GF-D8 (cell line): Measurements from ENCODE around the gene SOX10.

ENCODE experiments used
- DNase-seq: peaks from one replicate; lab custom pipeline; 2025; lab: John Stamatoyannopoulos, UW

The SOX10 gene

DNA sequence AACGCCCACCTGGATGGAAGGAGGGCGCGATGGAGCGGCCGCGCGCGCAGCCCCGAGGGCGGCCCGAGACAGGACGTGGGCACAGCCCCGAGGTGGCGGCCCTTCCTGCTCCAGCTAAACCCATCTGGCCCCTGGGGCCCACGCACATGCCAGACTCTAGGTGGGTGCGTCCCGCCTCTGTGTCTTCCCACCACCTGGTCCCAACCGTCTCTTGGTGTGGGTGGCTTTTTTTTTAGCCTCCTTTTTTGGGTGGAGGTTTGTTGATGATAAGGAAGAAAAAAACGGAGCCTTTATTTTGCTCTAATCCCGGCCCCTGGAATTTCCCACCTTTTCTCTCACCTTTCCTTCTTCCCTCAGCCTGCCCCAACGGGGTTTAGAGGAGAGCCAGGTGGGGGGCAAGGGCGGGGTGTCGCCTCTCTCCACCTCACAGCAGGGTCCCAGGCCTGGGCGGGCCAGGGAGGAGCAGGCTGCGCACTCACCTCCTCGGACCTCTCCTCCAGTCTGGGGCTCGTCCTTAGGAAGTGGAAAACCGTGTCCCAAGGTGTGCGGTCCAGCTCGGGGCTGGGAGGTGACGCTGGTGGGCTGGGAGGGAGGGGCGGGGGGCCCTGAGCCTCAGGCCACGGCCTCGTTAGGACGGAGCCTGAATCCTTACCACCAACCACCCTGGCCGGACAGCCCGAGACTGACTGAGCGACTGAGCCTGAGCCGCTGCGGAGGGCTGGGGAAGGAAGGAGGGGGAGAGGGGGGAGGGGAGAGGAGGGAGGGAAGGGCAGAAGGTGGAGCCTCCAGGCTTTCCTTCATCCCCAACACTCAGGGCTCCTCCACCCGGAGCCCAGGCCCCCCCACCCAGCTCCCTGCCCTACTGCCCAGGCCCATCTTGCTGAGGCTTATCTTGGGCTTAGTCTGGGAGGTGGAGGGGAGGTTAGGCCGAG is at the start of gene SOX10:
Gene SOX10, minus strand, starts transcription at position 696 of the 932 bp plus-strand sequence. CDS start 771 bp downstream, outside the sequence.
- no peak for DNase-seq

DNA sequence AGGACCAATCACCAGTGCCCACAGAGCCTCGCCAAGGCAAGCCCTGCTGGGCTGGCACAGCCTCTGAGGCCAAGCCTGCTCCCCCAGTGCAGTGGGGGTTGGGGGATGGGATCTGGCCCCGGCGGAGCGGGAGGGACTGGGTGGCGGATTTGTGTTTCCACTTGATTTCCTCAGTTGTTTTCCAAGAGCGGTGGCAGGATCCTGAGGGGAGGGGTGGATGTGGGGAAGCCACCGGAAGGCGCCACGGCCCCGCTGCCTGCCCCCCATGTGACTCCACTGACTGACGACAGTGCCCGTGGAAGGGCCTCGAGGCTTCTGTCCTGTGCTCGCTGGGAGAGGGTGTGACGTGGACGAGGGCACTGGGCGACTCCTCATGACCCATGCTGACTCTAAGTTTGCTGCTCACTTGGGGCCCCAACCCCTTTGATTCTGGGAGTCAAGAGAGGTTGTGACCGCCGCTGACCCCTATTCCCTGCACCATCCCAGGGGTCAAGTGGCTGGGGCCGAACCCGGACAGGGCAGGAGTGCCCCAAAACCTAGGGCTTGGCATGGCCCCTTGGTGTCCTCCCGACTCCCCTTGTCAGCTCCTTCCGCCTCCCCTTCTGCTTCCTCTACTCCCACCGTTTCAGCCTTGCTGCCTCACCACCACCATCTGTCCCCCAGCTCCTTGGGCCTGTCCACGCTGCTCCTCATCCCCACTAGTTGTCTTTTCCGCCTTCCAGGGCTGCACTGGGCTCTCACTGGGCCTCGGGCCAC is 49.3 kb upstream of the SOX10 start:
- DNase-seq = no peak

DNA sequence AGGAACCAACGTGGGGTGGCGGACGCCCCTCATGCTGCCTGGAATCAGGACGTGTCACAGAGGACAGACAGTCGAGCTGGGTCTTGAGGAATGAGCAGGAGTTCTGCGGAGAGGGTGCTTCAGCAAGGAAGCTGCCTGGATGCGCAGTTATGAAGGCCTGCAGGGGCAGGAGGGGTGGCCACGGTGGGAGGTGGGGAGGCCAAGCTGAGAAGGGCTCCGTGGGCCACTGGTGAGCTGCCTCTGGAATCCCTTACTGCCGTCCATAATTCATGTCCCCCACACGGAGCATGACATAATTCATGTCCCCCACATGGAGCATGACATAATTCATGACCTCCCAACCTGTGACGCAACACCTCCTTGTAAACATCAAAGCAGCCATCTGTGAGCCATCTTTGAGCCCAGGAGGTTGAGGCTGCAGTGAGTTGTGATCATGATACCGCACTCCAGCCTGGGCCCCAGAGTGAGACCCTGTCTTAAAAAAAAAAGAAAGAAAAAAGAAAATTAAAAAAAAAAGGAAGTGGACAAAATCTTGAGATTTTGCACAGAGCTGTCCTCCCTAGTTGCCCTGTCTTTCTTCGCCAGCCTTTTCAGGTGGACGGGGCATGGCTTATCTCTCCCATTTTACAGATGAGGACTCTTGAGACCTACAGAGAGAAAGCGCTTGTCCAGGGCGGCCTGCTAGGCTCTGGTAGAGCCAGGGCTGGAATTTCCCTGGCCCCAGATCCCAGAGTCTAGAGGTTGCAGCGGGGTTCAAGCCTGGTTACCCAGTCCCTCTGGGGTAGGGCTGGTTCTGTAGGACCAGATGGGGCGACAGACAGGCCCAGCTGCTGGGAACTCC is 48.5 kb upstream of the SOX10 start:
- DNase-seq = no peak

DNA sequence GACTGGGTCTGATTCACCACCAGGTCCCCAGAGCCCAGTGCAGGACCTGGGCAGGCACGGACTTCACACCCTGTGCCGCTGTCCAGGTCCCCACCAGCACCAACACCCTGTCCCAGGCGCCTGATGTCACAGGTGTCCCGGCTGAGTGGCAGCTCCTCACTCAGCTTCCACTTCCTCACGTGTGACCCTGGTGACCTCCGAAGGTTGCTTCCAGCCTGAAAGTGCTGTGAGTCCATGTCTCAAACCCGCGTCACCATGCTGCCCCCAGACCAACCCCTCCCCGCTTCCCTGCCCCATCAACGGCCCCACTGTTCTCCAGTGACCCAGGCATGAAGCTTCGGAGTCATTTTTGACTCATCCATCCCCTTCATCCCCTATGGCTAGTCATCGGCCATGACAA is 47.1 kb upstream of the SOX10 start:
- DNase-seq = no peak

DNA sequence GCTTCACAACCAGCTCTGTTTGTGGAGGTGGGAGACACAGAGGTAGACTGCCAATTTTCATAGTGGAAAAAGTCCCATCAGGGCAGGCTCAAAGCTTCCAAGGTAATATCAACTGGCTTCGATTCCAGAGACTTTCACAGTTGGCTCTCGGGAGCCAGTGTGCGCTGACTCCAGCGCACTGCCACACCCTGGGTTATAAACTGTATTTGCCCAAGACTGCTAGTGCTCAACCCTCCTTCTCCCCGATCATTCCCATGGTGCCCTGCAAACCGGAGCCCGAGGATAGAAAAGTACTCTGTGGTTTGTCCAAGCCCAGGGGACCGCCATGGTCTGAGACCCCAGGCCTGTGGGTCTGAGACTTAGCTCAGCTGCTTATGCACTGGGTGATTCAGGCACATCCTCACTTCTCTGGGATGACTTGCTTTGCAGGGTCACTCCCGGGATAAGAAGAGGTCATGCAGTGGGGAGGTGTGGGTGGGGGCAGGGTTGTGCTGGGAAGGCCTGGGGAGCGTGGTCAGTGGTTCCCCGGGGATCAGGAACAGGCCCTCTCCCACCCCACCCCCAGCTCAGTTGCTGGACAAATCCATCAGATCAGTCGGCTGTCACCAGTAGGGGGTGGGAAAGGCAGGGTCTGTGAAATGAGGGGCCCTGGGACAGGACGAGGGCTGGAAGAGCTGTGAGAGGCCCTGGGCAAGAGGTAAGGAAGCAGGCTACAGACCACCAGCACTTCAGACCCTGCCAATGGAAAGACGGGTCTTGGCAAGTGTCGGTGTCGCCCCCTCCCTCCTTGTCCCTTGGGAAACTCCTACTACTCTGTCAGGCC is 46.2 kb upstream of the SOX10 start:
- no peak for DNase-seq

DNA sequence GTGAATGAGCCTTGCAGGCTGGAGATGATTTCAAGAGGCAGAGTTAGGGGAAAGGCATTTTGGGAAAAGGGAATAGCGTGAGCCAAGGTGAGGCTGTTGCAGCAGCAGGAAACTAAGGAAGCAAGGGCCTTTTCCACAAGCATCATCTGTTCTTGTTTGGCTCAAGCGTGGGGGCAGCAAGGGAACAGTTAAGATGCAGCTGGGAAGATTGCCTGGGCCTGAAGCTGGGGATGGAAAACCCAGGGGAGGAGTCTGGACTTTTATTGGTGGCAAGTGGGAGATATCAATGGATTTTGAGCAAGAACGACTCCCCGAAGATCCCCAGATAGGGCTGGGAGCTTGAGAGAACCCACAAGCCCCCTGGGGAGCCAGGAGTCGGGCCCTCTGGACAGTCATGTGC is 45.5 kb upstream of the SOX10 start:
- no peak for DNase-seq

DNA sequence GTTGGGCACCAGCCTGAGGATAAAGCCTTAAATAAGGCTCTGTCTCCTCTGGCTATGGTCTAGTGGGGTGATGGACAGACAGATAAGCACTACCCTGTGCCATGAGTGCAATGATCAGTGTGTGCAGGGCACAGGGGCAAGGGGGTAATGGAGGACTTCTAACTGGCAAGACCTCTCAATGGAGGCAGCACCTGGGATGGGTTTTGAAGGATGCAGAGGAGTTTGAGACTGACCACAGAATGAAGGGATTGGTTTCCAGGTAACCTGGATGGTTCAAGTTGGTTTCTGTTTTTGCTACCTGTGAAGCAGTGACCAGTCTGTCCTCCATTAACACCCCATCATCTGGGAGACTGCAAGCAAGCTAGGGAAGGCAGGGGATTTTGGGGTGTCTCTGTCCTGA is 45.0 kb upstream of the SOX10 start:
- no peak for DNase-seq

DNA sequence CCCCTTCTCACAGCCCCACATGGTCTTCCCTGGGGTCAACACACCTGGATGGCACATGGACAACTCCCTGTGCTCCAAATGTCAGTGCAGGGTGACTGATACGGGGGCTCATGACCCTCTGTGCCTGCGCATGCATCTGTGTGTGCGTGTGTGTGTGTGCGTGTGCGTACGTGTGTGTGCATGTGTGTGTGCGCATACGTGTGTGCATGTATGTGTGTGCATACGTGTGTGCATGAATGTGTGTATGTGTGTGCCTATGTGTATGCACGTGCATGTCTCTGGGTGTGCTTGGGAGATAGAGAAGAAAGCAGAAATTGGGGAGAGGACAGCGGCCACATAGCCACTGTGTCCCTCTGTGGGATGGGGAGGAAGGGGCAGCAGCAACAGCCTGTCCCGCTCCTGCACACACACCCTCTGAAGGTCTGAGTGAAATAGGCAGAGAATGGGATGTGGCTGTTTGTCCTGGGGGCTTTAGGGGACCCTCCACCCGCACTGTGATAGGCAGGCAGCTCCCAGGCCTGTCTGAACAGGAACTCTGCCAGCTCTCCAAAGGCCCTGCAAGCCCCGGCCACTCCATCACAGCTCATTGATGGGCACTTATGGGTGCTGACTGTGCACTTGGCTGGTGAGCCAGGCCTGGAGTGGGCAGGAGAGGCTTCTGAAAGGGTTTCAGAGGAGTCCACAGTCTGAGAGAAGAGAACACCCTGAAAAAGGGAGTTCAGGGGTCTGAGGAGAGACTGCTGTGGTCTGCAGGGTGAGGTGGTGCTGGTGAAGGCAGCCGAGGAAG is 44.2 kb upstream of the SOX10 start:
- no peak for DNase-seq

DNA sequence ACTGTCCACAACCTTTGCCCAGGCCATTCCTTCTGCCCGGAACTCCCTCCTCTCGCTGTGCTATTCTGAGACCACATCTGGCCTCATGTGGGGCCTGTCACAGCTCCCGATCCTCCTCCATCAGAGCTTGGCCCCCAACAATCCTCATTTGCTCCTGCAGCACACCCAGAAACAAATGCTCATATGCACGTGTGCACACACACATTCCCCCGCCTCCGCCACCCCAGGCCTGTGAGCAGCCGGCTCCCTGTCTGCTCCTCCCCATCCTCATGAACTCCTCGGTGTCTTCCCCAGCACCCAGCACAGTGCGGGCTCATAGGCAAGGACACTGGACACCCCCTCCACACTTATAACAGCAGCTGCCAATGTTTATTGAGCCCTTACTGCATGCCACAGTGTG is 43.1 kb upstream of the SOX10 start:
- no peak for DNase-seq

DNA sequence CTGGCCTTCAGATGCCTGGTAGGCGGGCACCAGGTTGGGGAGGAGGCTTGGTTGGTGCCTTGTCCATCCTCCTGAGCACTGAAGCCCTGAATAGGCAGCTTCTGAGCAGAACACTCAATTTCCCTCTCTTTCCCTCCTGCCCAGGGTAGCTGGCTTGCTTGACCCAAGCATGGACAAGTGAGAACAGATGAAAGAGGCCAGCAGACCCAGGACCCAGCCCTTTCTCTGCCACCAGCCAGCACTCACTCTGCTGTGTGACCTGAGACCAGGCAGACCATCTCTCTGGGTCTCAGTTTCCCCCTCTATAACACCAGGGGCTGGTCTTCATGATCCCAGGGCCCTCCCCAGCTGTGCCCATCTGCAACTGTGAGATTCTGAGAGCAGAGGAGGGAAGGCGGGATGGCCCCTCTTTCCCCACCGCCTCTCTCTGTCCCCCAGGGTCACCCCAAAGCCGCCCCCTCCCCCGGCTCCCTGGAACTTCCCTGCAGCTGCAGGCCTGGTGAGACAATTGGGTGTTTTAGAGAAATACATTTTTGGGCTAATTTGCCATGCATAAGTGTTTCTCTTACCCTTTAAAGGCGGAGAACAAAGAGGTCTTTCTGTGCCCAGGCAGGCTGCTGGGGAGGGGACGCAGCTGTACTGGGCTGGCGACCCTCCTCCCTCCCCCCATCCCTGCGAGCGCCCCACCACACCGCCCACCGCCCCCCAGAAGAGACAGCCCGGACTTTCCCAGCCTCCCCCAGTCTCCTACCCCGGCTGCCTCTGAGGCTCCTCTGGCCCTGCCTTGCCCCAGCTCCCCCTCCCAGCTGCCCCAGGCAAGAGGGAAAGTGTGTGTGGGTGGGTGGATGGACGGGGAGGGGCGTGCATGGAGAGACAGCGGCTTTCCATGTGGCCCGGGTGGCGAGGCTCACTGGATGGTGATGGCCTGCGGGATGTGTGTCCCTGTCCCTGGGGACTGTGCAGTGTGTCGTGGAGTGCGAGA is 42.1 kb upstream of the SOX10 start:
- no peak for DNase-seq

DNA sequence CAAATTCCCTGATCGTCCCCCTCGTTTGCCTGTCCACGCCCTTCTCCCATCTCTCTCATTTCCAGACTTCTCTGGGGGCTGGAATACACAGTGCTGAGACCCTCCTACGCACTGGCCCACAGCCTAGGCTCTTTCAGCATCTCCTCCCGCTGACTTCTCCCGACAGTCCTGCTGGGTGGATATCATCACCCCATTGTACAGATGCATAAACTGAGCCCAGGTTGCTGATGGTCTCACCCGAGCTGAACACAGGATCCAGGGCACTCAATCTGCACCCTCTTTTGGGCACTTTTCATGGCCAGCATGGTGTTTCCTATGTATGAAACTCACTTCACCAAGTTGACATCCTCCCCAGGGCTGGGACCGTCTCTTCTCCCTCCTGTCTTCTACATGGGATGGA is 41.2 kb upstream of the SOX10 start:
- DNase-seq = no peak

DNA sequence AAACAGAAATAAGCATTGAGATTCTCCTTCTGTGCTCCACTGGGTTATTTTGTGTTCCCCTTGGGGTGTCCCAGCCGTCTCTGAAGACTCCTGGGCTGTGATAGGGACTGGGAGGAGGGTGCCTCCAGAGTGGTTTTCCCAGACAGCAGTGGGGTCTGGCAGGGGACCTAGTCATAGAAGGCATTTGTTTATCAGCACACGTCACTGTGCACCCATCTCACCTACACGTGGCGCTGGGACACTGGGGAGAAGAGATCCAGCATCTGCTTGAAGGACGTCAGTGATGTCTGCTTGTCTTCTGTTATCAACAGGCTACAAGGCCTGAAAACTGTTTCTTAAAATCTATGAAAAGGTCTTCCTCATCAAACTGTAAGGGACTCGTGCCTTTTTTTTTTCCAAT is 38.7 kb upstream of the SOX10 start:
- DNase-seq = no peak

DNA sequence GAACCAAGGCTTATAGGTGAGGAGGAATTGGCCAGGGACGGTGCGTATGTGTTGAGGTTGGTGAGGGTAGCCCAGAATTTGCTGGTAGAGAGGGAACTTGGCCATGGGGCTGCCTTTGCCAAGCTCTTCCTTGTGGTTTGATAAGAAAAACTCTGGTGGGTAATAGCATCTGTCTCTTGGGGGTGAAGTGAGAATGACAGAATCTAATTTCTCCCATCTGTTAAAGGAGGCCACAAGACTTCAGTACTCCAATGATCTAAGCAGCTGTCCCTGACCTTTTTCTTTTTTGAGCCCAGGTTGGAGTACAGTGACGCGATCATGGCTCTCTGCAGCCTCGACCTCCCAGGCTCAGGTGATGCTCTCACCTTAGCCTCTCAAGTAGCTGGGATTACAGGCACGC is 36.9 kb upstream of the SOX10 start:
- DNase-seq = no peak

DNA sequence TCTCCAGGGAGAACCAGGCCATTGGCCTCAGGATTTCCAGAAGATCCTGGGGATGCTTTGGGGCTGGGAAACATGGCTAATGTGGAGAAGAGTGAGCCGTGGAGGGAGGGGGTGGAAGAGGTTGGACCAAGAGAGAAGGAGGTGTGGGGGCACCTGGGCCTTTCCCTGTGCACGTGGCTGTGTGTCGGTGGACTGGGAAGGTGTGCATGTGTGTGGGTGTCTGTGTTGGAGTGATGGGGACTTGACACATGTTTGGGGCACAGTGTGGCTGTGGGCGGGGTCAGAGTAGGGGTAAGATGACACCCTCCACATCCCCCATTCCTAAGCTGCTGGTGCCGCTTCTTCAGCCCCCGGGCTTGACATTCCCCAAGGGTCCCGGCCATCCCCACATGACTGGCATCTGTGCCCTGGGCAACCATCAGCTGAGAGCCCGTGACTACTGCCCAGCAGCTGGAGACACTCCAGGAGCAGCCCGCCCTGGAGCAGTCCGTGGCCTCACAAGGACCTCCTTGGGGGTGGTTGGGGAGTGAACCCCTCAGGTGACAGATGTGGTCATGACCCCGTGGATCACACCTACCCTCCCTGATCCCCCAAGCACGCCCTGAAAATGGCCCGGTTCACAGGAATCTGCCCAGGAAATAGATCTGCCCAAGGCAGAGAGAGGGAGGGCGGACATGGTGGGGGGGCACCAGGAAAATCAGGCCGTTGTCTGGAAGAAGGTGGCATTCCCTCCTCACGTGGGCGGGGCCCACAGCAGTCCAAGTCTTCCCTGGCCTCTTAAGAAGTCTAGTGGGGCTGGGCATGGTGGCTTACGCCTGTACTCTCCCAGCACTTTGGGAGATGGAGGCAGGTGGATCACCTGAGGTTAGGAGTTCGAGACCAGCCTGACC is 34.8 kb upstream of the SOX10 start:
- DNase-seq = no peak

DNA sequence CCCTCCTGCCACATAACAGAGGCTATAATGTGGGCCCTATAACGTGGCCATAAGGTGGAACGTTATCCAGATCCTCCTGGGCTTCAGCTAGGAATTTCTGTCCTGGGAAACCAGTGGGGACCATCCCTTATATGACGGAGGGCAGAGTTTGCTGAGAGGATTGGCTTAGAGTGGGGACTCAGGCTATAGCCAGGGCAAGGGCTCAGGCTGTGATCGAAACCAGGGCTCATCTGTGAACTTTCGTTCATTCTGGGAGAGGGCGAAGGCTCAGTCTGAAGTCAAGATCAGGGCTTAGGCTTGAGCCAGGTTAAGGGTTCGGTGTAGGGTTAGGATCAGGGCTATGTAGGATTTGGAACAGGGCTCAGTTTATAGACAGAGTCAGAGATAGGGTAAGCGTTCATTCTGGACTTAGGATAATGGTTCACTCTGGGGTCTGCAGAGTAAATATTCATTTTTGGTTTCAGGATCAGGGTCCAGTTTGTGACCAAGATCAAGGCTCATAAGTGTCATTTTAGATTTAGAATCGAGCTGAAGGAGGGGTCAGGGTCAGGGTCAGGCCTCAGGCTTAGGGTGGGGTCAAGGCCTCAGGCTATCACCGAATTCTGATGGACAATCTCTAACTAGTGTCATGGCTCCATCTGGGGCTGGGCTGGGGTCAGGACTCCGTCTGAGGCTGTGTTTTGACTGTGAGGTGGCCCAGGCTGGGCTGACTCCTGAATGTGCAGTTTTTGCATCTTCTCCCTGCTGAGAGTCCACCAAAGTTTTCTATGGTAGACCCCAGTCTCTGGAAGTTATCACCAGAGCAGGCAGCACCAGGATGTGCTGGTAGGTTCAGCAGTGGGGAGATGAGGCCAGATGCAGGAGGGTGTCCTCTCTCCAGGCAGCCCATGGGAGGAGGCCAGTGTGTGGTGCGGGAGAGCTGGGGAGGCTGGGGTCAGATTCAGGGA is 33.9 kb upstream of the SOX10 start:
- no peak for DNase-seq

DNA sequence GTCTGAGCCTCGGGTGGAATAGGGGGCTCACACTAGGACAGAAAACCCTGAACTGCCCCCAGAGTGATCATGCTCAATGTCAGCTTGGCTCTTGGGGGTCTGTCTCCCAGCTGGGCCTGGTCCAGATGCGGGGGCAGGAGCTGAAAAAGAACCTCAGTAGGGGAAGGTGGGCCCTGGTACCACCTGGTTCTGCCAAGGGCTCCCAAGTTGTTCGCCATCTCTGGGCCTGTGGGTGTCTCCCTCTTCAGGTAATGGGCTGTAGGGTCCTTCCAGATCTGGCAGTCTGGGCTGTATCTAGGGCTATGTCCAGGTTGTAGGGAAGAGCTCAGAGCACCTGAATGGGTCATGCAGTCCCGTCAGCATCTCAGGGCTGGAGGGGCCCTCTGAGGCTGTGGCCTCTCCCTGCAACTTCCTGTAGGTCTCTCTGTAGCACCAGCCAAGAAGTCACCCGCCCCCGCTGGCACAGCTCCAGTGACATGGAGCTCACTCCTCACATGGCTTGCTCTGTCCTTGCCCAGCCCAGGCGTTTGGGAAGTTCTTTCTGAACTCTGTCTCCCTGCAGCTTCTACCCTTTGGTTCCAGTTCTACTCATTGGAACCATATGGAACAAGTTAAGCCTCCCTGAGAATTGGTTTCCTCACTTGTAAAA is 33.0 kb upstream of the SOX10 start:
- DNase-seq = no peak
